Transverse colon (tissue), 4 donors: ENCODE measurements around the gene NTRK2. TPM values are rescaled to one million over a fixed set of nuclear protein-coding genes. Genes with fewer than 3 reads are reported as not detected.

Experiments used
- DNase-seq: peaks from one replicate; pipeline ENCODE4 v3.0.0-alpha.2; 2019
- H3K27ac ChIP-seq, 4 donors: fragments of 200-600 bp; sonication (generic); 2 replicates each; pipeline ENCODE4 v1.5.1; 2016 to 2018; ENCODE audit warnings: inconsistent platforms in 4 of 4
- H3K27me3 ChIP-seq: fragments of 200-600 bp; sonication (generic); 2 replicates; pipeline ENCODE4 v1.5.1; 2017; ENCODE audit warnings: inconsistent platforms
- H3K36me3 ChIP-seq, 4 donors: fragments of 200-600 bp; sonication (generic); 2 replicates each; pipeline ENCODE4 v1.5.1; 2017 to 2019; ENCODE audit warnings: inconsistent platforms in 4 of 4
- H3K4me1 ChIP-seq, 4 donors: fragments of 200-600 bp; sonication (generic); 2 replicates each; pipeline ENCODE4 v1.5.1; 2017 to 2020; ENCODE audit warnings: inconsistent platforms in 4 of 4
- H3K4me3 ChIP-seq, 4 donors: fragments of 200-600 bp; sonication (generic); 1 replicate in 1 of 4; 2 replicates in 3 of 4; pipeline versions ENCODE4 v1.5.1 to v1.6.1; 2017 to 2019; ENCODE audit warnings: inconsistent platforms in 4 of 4
- H3K9me3 ChIP-seq, 2 donors: fragments of 200-600 bp; sonication (generic); 2 replicates each; pipeline ENCODE4 v1.5.1; 2017 to 2019; ENCODE audit warnings: inconsistent platforms in 2 of 2
- EP300 ChIP-seq: sonication (generic); formaldehyde crosslinking; IDR thresholded peaks from one replicate; pipeline ENCODE4 v1.6.1; 2017; ENCODE audit warnings: antibody characterized with exemption, low read depth
- POLR2A ChIP-seq: fragments of 450-650 bp; IDR thresholded peaks from one replicate; pipeline ENCODE4 v1.6.1; 2016; ENCODE audit warnings: antibody characterized with exemption, mild to moderate bottlenecking, moderate library complexity
- POLR2AphosphoS5 ChIP-seq, 3 donors: sonication (generic); formaldehyde crosslinking; IDR thresholded peaks; one replicate each; pipeline ENCODE4 v1.6.1; 2016; ENCODE audit warnings: antibody characterized with exemption in 3 of 3
- WGBS, 2 donors: methylation state at CpG; one replicate each; pipeline ENCODE4 v1.1.5; 2018; ENCODE audit warnings: low coverage in 1 of 2; 5-methylcytosine and 5-hydroxymethylcytosine counted together
- in situ Hi-C, 4 donors: fragments of 200-750 bp; cut with MboI; loops; one replicate each; pipeline versions ENCODE4 v1.15.0 to v1.15.1; 2017; ENCODE audit warnings: low sequenced_read_pairs in 3 of 4, low pct_ligation_motif_present in 1 of 4, low pct_unique_long_range_greater_than_20kb in 1 of 4
- intact Hi-C: fragments of 100-400 bp; cut with DNase I; formaldehyde crosslinking; loops from one replicate; pipeline ENCODE4 v1.15.1; 2023; ENCODE audit warnings: low total_unique reads
- total RNA-seq, 4 donors: library from RNA; depleted of rRNA; stranded (reverse); fragments of >200 nt; gene quantifications; one replicate each; pipeline ENCODE4 v1.1.0, GENCODE V29; 2016
- TF ChIP-seq, protein P1 (sequence below), 5 experiments: fragments of 200-600 bp in 3 of 5; fragments of 450-650 bp in 2 of 5; sonication (generic) in 3 of 5; IDR thresholded peaks; 1 replicate in 2 of 5; 2 replicates in 3 of 5; pipeline ENCODE4 v1.5.1; 2016 to 2017; ENCODE audit warnings: antibody characterized with exemption in 5 of 5, inconsistent platforms in 3 of 5, mild to moderate bottlenecking in 2 of 5, moderate library complexity in 1 of 5

Gene NTRK2
- total RNA-seq, 4 donors from 2014 or later, result 2.2 to 10.1 (median 6.4) TPM

DNA sequence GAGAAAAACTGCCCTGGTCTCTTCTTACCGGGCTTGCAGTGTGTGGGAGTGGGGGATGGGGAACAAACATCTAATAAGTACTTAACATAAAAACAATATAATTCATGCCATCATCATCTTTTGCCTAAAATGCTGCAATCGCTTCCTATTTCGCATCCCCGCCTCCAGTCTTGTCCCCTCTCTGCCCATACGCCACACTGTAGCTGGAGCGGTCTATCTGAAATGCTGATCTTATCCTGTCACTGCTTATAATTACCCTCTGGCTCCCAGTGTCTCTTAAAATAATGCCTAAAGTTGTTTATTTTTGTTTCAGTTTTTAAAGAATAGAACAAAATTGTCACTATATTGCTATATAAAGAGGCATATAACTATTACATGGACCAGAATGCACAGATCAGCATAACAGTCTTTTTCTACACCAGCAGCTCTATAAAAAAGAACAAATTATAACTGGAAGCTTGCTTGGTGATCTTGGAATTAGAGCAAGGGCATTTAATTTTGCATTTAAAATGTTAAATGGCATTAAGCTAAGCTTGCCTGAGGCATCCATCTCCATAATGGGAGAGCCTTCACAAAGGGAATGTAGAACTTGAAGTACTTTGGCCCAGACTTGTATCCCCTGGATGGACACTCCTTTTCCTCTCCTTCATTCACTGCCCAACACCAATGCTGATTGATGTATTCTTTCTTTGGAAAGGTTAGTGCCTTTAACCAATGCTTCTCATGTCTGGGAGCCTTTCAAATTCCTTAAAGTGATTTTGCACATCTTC, 12.2 kb downstream of the NTRK2 start:
- no peaks in the 10 kb centered on the region for H3K36me3 ChIP-seq
- in situ Hi-C loops (loop anchor here in 2 of 4 donors (25.0 kb wide), 3 partner anchors 281 to 931 kb away; no protein-coding TSS in a partner anchor), intact Hi-C loops (no loop called here)
- H3K4me1 ChIP-seq, result no peaks in the 10 kb centered on the region
- no peak for DNase-seq
- H3K4me3 ChIP-seq, result no peak overlapping the region
- WGBS, 2 donors, result 88 to 93% methylated on average over 5 to 6 of the region's 6 CpGs
- no peak overlapping the region for H3K27ac ChIP-seq
- TF ChIP-seq, protein P1, sequence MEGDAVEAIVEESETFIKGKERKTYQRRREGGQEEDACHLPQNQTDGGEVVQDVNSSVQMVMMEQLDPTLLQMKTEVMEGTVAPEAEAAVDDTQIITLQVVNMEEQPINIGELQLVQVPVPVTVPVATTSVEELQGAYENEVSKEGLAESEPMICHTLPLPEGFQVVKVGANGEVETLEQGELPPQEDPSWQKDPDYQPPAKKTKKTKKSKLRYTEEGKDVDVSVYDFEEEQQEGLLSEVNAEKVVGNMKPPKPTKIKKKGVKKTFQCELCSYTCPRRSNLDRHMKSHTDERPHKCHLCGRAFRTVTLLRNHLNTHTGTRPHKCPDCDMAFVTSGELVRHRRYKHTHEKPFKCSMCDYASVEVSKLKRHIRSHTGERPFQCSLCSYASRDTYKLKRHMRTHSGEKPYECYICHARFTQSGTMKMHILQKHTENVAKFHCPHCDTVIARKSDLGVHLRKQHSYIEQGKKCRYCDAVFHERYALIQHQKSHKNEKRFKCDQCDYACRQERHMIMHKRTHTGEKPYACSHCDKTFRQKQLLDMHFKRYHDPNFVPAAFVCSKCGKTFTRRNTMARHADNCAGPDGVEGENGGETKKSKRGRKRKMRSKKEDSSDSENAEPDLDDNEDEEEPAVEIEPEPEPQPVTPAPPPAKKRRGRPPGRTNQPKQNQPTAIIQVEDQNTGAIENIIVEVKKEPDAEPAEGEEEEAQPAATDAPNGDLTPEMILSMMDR (IDR thresholded peaks at IDR 0.05), result no peak
- TF ChIP-seq EP300 (no peak), POLR2AphosphoS5 (IDR thresholded peaks at IDR 0.05) (no peak), POLR2A (no peak)
- H3K9me3 ChIP-seq, result no peaks in the 10 kb centered on the region
- H3K27me3 ChIP-seq, result no peaks in the 10 kb centered on the region

DNA sequence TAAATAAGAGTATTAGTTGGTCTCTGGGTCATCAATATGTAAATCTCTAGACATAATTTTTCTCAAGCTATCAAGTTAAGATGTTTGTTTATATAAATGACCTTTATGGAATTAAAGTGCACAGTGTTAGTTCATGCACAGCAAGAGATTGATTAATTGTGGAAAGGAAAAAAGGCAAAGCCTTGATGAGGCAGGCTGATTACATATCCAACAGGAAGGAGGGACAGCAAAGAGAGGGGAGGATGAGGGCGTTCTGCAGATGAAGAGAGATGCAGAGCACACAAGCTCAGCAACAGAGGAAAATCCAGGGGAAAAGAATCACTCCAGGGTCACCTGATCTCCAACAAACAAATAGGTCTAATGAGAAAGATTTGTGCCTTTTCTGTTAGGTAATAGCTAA, 16.5 kb downstream of the NTRK2 start:
- intact Hi-C loops (no loop called here), in situ Hi-C loops (loop anchor here in 2 of 4 donors (25.0 kb wide), 3 partner anchors 276 to 926 kb away; no protein-coding TSS in a partner anchor)
- Histone ChIP-seq H3K27ac (no peak overlapping the region), H3K36me3 (no peaks in the 10 kb centered on the region), H3K27me3 (no peaks in the 10 kb centered on the region), H3K4me3 (no peak overlapping the region), H3K9me3 (no peaks in the 10 kb centered on the region), H3K4me1 (no peaks in the 10 kb centered on the region)
- TF ChIP-seq POLR2AphosphoS5 (IDR thresholded peaks at IDR 0.05), result no peak
- TF ChIP-seq, protein P1 (IDR thresholded peaks at IDR 0.05), result no peak
- 60% methylated on average over 1 of the region's 1 CpG; no CpG with 5 or more reads in 1 of the 2 donors for WGBS, 2 donors
- DNase-seq, result no peak

GRCh38 chr9:84688956-84689355, 19.4 kb downstream of the NTRK2 start:
- in situ Hi-C loops, result loop anchor here in 2 of 4 donors (25.0 kb wide), 3 partner anchors 273 to 923 kb away; no protein-coding TSS in a partner anchor
- Histone ChIP-seq H3K27me3 (no peaks in the 10 kb centered on the region), H3K9me3 (no peaks in the 10 kb centered on the region), H3K4me3 (no peak overlapping the region), H3K4me1 (no peaks in the 10 kb centered on the region), H3K36me3 (no peaks in the 10 kb centered on the region), H3K27ac (no peak overlapping the region)
- no peak for DNase-seq
- intact Hi-C loops, result no loop called here
- 60 to 68% methylated on average over 2 to 4 of the region's 4 CpGs for WGBS, 2 donors
- TF ChIP-seq POLR2AphosphoS5 (IDR thresholded peaks at IDR 0.05) (no peak), POLR2A (no peak)
- TF ChIP-seq, protein P1 (IDR thresholded peaks at IDR 0.05), result no peak

DNA sequence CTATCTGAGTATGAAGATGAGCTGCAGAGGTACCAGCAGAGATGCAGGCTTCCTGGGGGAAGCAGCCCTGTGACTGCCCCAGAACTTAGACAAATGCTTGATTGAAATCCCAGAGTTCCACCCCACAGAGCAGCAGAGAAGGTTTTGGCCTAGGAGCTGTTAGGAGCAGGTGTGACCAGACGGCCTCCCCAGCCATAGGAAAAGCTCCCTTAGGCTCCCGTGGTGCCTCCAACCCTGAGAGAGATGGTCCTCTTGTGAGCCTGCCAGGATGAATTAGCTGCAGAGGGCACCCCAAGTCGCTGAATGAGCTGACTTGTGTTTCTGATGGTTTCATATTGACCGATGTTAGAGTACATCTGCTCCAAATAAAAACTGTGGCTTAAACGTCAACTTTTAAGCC, 22.1 kb downstream of the NTRK2 start:
- in situ Hi-C loops, result loop anchor here (10.0 to 25.0 kb wide), 6 partner anchors 253 to 921 kb away; no protein-coding TSS in a partner anchor

More for the DNA sequence above, 22.1 kb downstream of the NTRK2 start:
- intact Hi-C loops, result no loop called here
- DNase-seq, result no peak
- TF ChIP-seq, protein P1 (IDR thresholded peaks at IDR 0.05), result no peak
- no peak for TF ChIP-seq POLR2AphosphoS5 (IDR thresholded peaks at IDR 0.05)
- TF ChIP-seq POLR2A, result no peak
- no peak for TF ChIP-seq EP300
- H3K27me3 ChIP-seq, result no peaks in the 10 kb centered on the region
- H3K4me3 ChIP-seq, result no peak overlapping the region
- whole genome bisulfite sequencing, 2 donors, result 78% methylated on average over 5 of the region's 5 CpGs; no CpG with 5 or more reads in 1 of the 2 donors
- H3K4me1 ChIP-seq, result no peaks in the 10 kb centered on the region
- no peaks in the 10 kb centered on the region for H3K36me3 ChIP-seq
- H3K27ac ChIP-seq, result no peak overlapping the region
- no peaks in the 10 kb centered on the region for H3K9me3 ChIP-seq
